GM23338 (cell line): ENCODE measurements around the gene ATP10B.

Experiments
- CTCF ChIP-seq, 2 experiments: fragments of 200-600 bp in 1 of 2; sonication (generic) in 1 of 2; conservative IDR thresholded peaks; 2 replicates each; pipeline versions ENCODE4 v1.5.1 to v1.6.1; 2016 to 2017; ENCODE audit warnings: antibody characterized with exemption in 2 of 2, low read depth in 2 of 2, mild to moderate bottlenecking in 2 of 2, moderate library complexity in 1 of 2
- EZH2 ChIP-seq: fragments of 200-600 bp; sonication (generic); IDR thresholded peaks from one replicate; pipeline ENCODE4 v1.8.0; 2017; ENCODE audit warnings: antibody characterized with exemption, mild to moderate bottlenecking, low read depth; ENCODE audit not compliant: unreplicated experiment
- EZH2phosphoT487 ChIP-seq: fragments of 200-600 bp; sonication (generic); IDR thresholded peaks from one replicate; pipeline ENCODE4 v1.8.1; 2018; ENCODE audit warnings: antibody characterized with exemption; ENCODE audit not compliant: unreplicated experiment
- JUNB ChIP-seq: IDR thresholded peaks from one replicate; pipeline ENCODE4 v1.6.1; 2016; ENCODE audit warnings: antibody characterized with exemption; ENCODE audit not compliant: unreplicated experiment
- NANOG ChIP-seq: IDR thresholded peaks from 2 replicates; pipeline ENCODE4 v1.6.1; 2016; ENCODE audit warnings: antibody characterized with exemption, borderline replicate concordance
- POLR2AphosphoS5 ChIP-seq: IDR thresholded peaks from 2 replicates; pipeline ENCODE4 v1.6.1; 2016; ENCODE audit warnings: antibody characterized with exemption, low read depth
- REST ChIP-seq: IDR thresholded peaks from one replicate; pipeline ENCODE4 v1.6.1; 2018; ENCODE audit warnings: antibody characterized with exemption; ENCODE audit not compliant: unreplicated experiment

- no peak for TF ChIP-seq CTCF (conservative IDR thresholded peaks at IDR 0.05; ENCODE audit: low read depth in 2 of 2)
- no peak for TF ChIP-seq EZH2phosphoT487
- TF ChIP-seq EZH2, result no peak
- no peak for TF ChIP-seq NANOG
- no peak for TF ChIP-seq JUNB
- TF ChIP-seq POLR2AphosphoS5, result no peak
- TF ChIP-seq REST, result no peak
These were observed 102.3 kb downstream of the ATP10B start for GRCh38 chr5:160749682-160750081.
